DND-41 (cell line): ENCODE measurements around the gene TMEM138.
A peak's percentile ranks its signal among the peaks of the same experiment; 100 is the strongest.

Source experiments
- ATAC-seq: fragments of 200-7000 bp; cut with Tn5 transposase; 3 replicates; pipeline ENCODE4 v1.9.1; 2021; ENCODE audit warnings: low read depth; ENCODE audit not compliant: insufficient read depth
- DNase-seq: peaks from one replicate; pipeline ENCODE4 v3.0.0-alpha.2; 2020
- H2AFZ ChIP-seq: 2 replicates; pipeline ENCODE4 v1.6.0; 2012; ENCODE audit warnings: low read depth, low read length
- H3K27ac ChIP-seq: 2 replicates; pipeline ENCODE4 v1.5.1; 2012; ENCODE audit warnings: low read length, inconsistent platforms
- H3K27me3 ChIP-seq: fragments of 200-600 bp; sonication (generic); 2 replicates; pipeline ENCODE4 v1.6.0; 2012; ENCODE audit warnings: low read length, mild to moderate bottlenecking, inconsistent platforms; ENCODE audit not compliant: insufficient read depth, poor library complexity
- H3K36me3 ChIP-seq: 2 replicates; pipeline ENCODE4 v1.5.1; 2012; ENCODE audit warnings: low read length, inconsistent platforms; ENCODE audit not compliant: insufficient read depth
- H3K4me1 ChIP-seq: 2 replicates; pipeline ENCODE4 v1.5.1; 2012; ENCODE audit warnings: mild to moderate bottlenecking, low read length; ENCODE audit not compliant: insufficient read depth
- H3K4me2 ChIP-seq: 2 replicates; pipeline ENCODE4 v1.6.0; 2012; ENCODE audit warnings: mild to moderate bottlenecking, moderate library complexity, low read length, inconsistent platforms; ENCODE audit not compliant: insufficient read depth
- H3K4me3 ChIP-seq, 2 experiments: fragments of 200-600 bp in 1 of 2; shearing (Covaris generic) in 1 of 2; 2 replicates each; pipeline ENCODE4 v1.5.1; 2012 to 2016; ENCODE audit warnings: inconsistent platforms in 2 of 2, low read length in 2 of 2, mild to moderate bottlenecking in 2 of 2, low read depth in 1 of 2, moderate library complexity in 1 of 2
- H3K79me2 ChIP-seq: 2 replicates; pipeline ENCODE4 v1.6.0; 2012; ENCODE audit warnings: low read length, inconsistent platforms; ENCODE audit not compliant: insufficient read depth
- H3K9ac ChIP-seq: 2 replicates; pipeline ENCODE4 v1.6.0; 2012; ENCODE audit warnings: low read depth, mild to moderate bottlenecking, inconsistent platforms, low read length, moderate library complexity
- H3K9me3 ChIP-seq: 2 replicates; pipeline ENCODE4 v1.5.1; 2012; ENCODE audit warnings: low read length, moderate library complexity, mild to moderate bottlenecking, inconsistent platforms; ENCODE audit not compliant: insufficient read depth, severe bottlenecking
- H4K20me1 ChIP-seq: 2 replicates; pipeline ENCODE4 v1.6.0; 2012; ENCODE audit warnings: low read length; ENCODE audit not compliant: insufficient read depth
- CTCF ChIP-seq: IDR thresholded peaks from 2 replicates; pipeline ENCODE4 v1.5.1; 2012; ENCODE audit warnings: borderline replicate concordance, low read length, moderate library complexity, mild to moderate bottlenecking; ENCODE audit not compliant: poor library complexity, severe bottlenecking; ENCODE audit errors: extremely low read depth
- EZH2 ChIP-seq: IDR thresholded peaks from 3 replicates; pipeline ENCODE4 v1.6.1; 2012; ENCODE audit warnings: borderline replicate concordance, low read depth, mild to moderate bottlenecking, moderate library complexity, low read length, inconsistent platforms; ENCODE audit not compliant: severe bottlenecking

The TMEM138 gene

GRCh38 chr11:61418136-61418535, 56.0 kb downstream of the TMEM138 start:
- Histone ChIP-seq H2AFZ (no peak overlapping the region), H3K27ac (no peak overlapping the region), H3K4me1 (no peaks in the 10 kb centered on the region), H3K4me3 (no peak overlapping the region), H3K9ac (no peak overlapping the region), H3K36me3 (peaks cover 98% of the 10 kb centered on the region), H3K4me2 (peak overlapping the region; percentile 10; the same call in 1 of the 2 replicates), H3K27me3 (no peaks in the 10 kb centered on the region), H4K20me1 (peaks cover 73% of the 10 kb centered on the region), H3K79me2 (peaks cover 65% of the 10 kb centered on the region), H3K9me3 (no peaks in the 10 kb centered on the region)
- ATAC-seq = no peak
- TF ChIP-seq CTCF = no peak
- TF ChIP-seq EZH2 = no peak
- no peak for DNase-seq
